DOHH2 (cell line): ENCODE results near the gene PRMT7.

Source experiments
- EZH2phosphoT487 ChIP-seq: fragments of 200-600 bp; sonication (generic); IDR thresholded peaks from 2 replicates; pipeline ENCODE4 v1.6.1; 2017; ENCODE audit warnings: borderline replicate concordance, mild to moderate bottlenecking, antibody characterized with exemption, low read length, moderate library complexity, mixed read lengths
- TF ChIP-seq, protein P1 (sequence below): fragments of 200-600 bp; sonication (generic); IDR thresholded peaks from one replicate; pipeline ENCODE4 v1.5.1; 2014; ENCODE audit warnings: antibody characterized with exemption, mild to moderate bottlenecking, low read depth, low read length; ENCODE audit not compliant: poor library complexity, severe bottlenecking

DNA sequence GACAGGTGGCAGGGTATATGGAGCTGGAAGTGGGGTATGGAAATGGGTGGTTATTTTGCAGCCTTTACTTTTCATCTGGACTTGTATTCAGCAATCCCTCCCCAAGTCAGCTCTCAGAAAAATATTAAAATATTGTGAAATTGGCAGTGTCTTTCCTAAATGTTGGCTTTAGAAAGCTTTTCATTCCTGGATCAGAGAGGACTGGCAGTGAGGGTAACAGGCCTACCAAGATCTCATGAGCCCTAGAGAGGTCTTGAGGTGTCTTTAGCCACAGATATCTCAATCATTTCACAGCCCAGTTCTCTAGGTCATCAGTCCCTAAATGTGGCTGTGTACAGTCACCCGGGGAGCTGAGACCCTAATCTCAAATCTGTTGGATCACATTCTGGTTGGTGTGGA is 22.6 kb upstream of the PRMT7 start:
- TF ChIP-seq, protein P1, sequence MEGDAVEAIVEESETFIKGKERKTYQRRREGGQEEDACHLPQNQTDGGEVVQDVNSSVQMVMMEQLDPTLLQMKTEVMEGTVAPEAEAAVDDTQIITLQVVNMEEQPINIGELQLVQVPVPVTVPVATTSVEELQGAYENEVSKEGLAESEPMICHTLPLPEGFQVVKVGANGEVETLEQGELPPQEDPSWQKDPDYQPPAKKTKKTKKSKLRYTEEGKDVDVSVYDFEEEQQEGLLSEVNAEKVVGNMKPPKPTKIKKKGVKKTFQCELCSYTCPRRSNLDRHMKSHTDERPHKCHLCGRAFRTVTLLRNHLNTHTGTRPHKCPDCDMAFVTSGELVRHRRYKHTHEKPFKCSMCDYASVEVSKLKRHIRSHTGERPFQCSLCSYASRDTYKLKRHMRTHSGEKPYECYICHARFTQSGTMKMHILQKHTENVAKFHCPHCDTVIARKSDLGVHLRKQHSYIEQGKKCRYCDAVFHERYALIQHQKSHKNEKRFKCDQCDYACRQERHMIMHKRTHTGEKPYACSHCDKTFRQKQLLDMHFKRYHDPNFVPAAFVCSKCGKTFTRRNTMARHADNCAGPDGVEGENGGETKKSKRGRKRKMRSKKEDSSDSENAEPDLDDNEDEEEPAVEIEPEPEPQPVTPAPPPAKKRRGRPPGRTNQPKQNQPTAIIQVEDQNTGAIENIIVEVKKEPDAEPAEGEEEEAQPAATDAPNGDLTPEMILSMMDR, result no peak
- TF ChIP-seq EZH2phosphoT487, result no peak
